Activated naive CD8-positive, alpha-beta T cell (primary cell): ENCODE results near the gene APH1A.

Source experiments
- H3K27ac Mint-ChIP-seq: one replicate; pipeline ENCODE4 v1.8.0; 2021; ENCODE audit warnings: mixed read lengths
- H3K27me3 Mint-ChIP-seq: one replicate; pipeline ENCODE4 v1.8.0; 2021; ENCODE audit warnings: mixed read lengths
- H3K36me3 Mint-ChIP-seq: one replicate; pipeline ENCODE4 v1.8.0; 2021; ENCODE audit warnings: mixed read lengths
- H3K4me1 Mint-ChIP-seq: one replicate; pipeline ENCODE4 v1.8.0; 2021; ENCODE audit warnings: low read depth, mixed read lengths
- H3K4me3 Mint-ChIP-seq: one replicate; pipeline ENCODE4 v1.8.0; 2021; ENCODE audit warnings: mild to moderate bottlenecking, mixed read lengths
- H3K9me3 Mint-ChIP-seq: one replicate; pipeline ENCODE4 v1.8.0; 2021; ENCODE audit warnings: low read depth, mixed read lengths

Gene APH1A

GRCh38 chr1:150281758-150282557 is 13.1 kb upstream of the APH1A start, which contains the start of gene CIART:
Gene CIART (plus strand): TSS chr1:150282554. CDS start chr1:150283268, 714 bp downstream.
- H3K36me3 Mint-ChIP-seq: no peaks in the 10 kb centered on the region
- no peaks in the 10 kb centered on the region for H3K27me3 Mint-ChIP-seq
- H3K27ac Mint-ChIP-seq: peak within 1 kb of the TSS; percentile 96
- H3K4me1 Mint-ChIP-seq: peaks cover 28% of the 10 kb centered on the region
- H3K9me3 Mint-ChIP-seq: no peaks in the 10 kb centered on the region
- peak within 1 kb of the TSS; percentile 87 for H3K4me3 Mint-ChIP-seq

- peak overlapping the region; percentile 96 for H3K27ac Mint-ChIP-seq
- H3K36me3 Mint-ChIP-seq: no peaks in the 10 kb centered on the region
- H3K9me3 Mint-ChIP-seq: no peaks in the 10 kb centered on the region
- H3K4me1 Mint-ChIP-seq: peaks cover 28% of the 10 kb centered on the region
- peak overlapping the region; percentile 87 for H3K4me3 Mint-ChIP-seq
- no peaks in the 10 kb centered on the region for H3K27me3 Mint-ChIP-seq
These were observed 12.5 kb upstream of the APH1A start for GRCh38 chr1:150281221-150281757.

- Mint-ChIP-seq H3K36me3 (no peaks in the 10 kb centered on the region), H3K4me3 (peak overlapping the region; percentile 57), H3K4me1 (peaks cover 28% of the 10 kb centered on the region), H3K27me3 (no peaks in the 10 kb centered on the region), H3K27ac (peak overlapping the region; percentile 10), H3K9me3 (no peaks in the 10 kb centered on the region)
These were observed 11.4 kb upstream of the APH1A start for GRCh38 chr1:150280138-150280707.

- no peaks in the 10 kb centered on the region for H3K9me3 Mint-ChIP-seq
- peaks cover 9% of the 10 kb centered on the region for H3K4me1 Mint-ChIP-seq
- H3K27me3 Mint-ChIP-seq: no peaks in the 10 kb centered on the region
- H3K4me3 Mint-ChIP-seq: no peak overlapping the region
- H3K36me3 Mint-ChIP-seq: peaks cover 2% of the 10 kb centered on the region
- no peak overlapping the region for H3K27ac Mint-ChIP-seq
These were observed 4.5 kb upstream of the APH1A start for GRCh38 chr1:150273311-150273710.

GRCh38 chr1:150271291-150271959 is 2.6 kb upstream of the APH1A start:
- Mint-ChIP-seq H3K36me3 (peaks cover 2% of the 10 kb centered on the region), H3K4me1 (peaks cover 25% of the 10 kb centered on the region), H3K4me3 (no peak overlapping the region), H3K9me3 (no peaks in the 10 kb centered on the region), H3K27ac (no peak overlapping the region), H3K27me3 (no peaks in the 10 kb centered on the region)

- Mint-ChIP-seq H3K4me3 (peak overlapping the region; percentile 97), H3K27me3 (no peaks in the 10 kb centered on the region), H3K36me3 (peaks cover 2% of the 10 kb centered on the region), H3K27ac (peak overlapping the region; percentile 97), H3K4me1 (peaks cover 25% of the 10 kb centered on the region), H3K9me3 (no peaks in the 10 kb centered on the region)
These were observed 635 bp upstream of the APH1A start for GRCh38 chr1:150269451-150269850.

GRCh38 chr1:150268340-150268704 is 494 bp downstream of the APH1A start:
- Mint-ChIP-seq H3K4me3 (peak overlapping the region; percentile 97), H3K36me3 (peaks cover 2% of the 10 kb centered on the region), H3K4me1 (peaks cover 25% of the 10 kb centered on the region), H3K27me3 (no peaks in the 10 kb centered on the region), H3K27ac (peak overlapping the region; percentile 97), H3K9me3 (no peaks in the 10 kb centered on the region)

GRCh38 chr1:150267896-150268295 is 920 bp downstream of the APH1A start:
- Mint-ChIP-seq H3K27ac (peak overlapping the region; percentile 97), H3K4me1 (peaks cover 25% of the 10 kb centered on the region), H3K36me3 (peaks cover 2% of the 10 kb centered on the region), H3K4me3 (peak overlapping the region; percentile 97), H3K9me3 (no peaks in the 10 kb centered on the region), H3K27me3 (no peaks in the 10 kb centered on the region)

GRCh38 chr1:150263549-150263948 is 5.3 kb downstream of the APH1A start:
- H3K27me3 Mint-ChIP-seq: no peaks in the 10 kb centered on the region
- H3K9me3 Mint-ChIP-seq: no peaks in the 10 kb centered on the region
- peaks cover 16% of the 10 kb centered on the region for H3K4me1 Mint-ChIP-seq
- no peak overlapping the region for H3K4me3 Mint-ChIP-seq
- no peak overlapping the region for H3K27ac Mint-ChIP-seq
- no peaks in the 10 kb centered on the region for H3K36me3 Mint-ChIP-seq

- Mint-ChIP-seq H3K27me3 (no peaks in the 10 kb centered on the region), H3K27ac (peak overlapping the region; percentile 46), H3K36me3 (no peaks in the 10 kb centered on the region), H3K4me3 (no peak overlapping the region), H3K4me1 (peaks cover 11% of the 10 kb centered on the region), H3K9me3 (no peaks in the 10 kb centered on the region)
These were observed 6.2 kb downstream of the APH1A start for GRCh38 chr1:150262388-150263320.

GRCh38 chr1:150261367-150261766 is 7.4 kb downstream of the APH1A start:
- Mint-ChIP-seq H3K27ac (no peak overlapping the region), H3K27me3 (peaks cover 6% of the 10 kb centered on the region), H3K4me3 (no peak overlapping the region), H3K9me3 (no peaks in the 10 kb centered on the region), H3K36me3 (no peaks in the 10 kb centered on the region), H3K4me1 (peaks cover 4% of the 10 kb centered on the region)

GRCh38 chr1:150259758-150260669 is 8.8 kb downstream of the APH1A start:
- Mint-ChIP-seq H3K4me1 (peaks cover 15% of the 10 kb centered on the region), H3K36me3 (no peaks in the 10 kb centered on the region), H3K4me3 (no peak overlapping the region), H3K9me3 (no peaks in the 10 kb centered on the region), H3K27ac (no peak overlapping the region), H3K27me3 (peaks cover 9% of the 10 kb centered on the region)

GRCh38 chr1:150259217-150259616 is 9.6 kb downstream of the APH1A start:
- Mint-ChIP-seq H3K4me3 (no peak overlapping the region), H3K36me3 (no peaks in the 10 kb centered on the region), H3K27me3 (peaks cover 9% of the 10 kb centered on the region), H3K4me1 (peaks cover 15% of the 10 kb centered on the region), H3K9me3 (no peaks in the 10 kb centered on the region), H3K27ac (no peak overlapping the region)
